Panc1 (cell line): ENCODE data around the gene PKLR. TPM values are rescaled to one million over a fixed set of nuclear protein-coding genes. Genes with fewer than 3 reads are reported as not detected.

Experiments
- ATAC-seq: fragments of 200-7000 bp; cut with Tn5 transposase; 2 replicates; pipeline ENCODE4 v1.9.1; 2020; ENCODE audit warnings: mild to moderate bottlenecking, moderate library complexity
- BruUV-seq: library from RNA; stranded (reverse); fragments of 400-500 nt; replicated peaks from 2 replicates; lab custom pipeline; 2021; lab: Mats Ljungman, UMichigan
- CTCF ChIA-PET: fragments of 300-600 bp; sonication (Branson Sonifier 250); formaldehyde crosslinking; loops from one replicate; lab custom pipeline; 2022; ENCODE audit warnings: antibody characterized with exemption; lab: Charles Lee
- POLR2A ChIA-PET: fragments of 300-600 bp; sonication (Branson Sonifier 250); formaldehyde crosslinking; loops from one replicate; lab custom pipeline; 2022; ENCODE audit warnings: antibody characterized with exemption; lab: Charles Lee
- DNase-seq: peaks from one replicate; pipeline ENCODE4 v3.0.0-alpha.2; 2010; ENCODE audit warnings: low read depth, low spot score
- H3K27ac ChIP-seq: 2 replicates; pipeline ENCODE4 v1.5.1; 2011; ENCODE audit warnings: mild to moderate bottlenecking, low read length, inconsistent platforms
- H3K27me3 ChIP-seq: fragments of 200-500 bp; sonication (Bioruptor generic); 2 replicates; pipeline ENCODE4 v1.6.0; 2014; ENCODE audit warnings: low read length, inconsistent platforms; ENCODE audit not compliant: control insufficient read depth, insufficient read depth
- H3K36me3 ChIP-seq: fragments of 200-500 bp; sonication (Bioruptor generic); 2 replicates; pipeline ENCODE4 v1.5.1; 2014; ENCODE audit warnings: inconsistent platforms, mild to moderate bottlenecking, low read length, moderate library complexity; ENCODE audit not compliant: control insufficient read depth, insufficient read depth
- H3K4me1 ChIP-seq: 2 replicates; pipeline ENCODE4 v1.5.1; 2011; ENCODE audit warnings: inconsistent platforms, mild to moderate bottlenecking, low read length, moderate library complexity; ENCODE audit not compliant: control insufficient read depth, insufficient read depth
- H3K4me3 ChIP-seq, 2 experiments: 2 replicates each; pipeline ENCODE4 v1.5.1; 2011 to 2012; ENCODE audit warnings: low read depth in 2 of 2, low read length in 2 of 2, mild to moderate bottlenecking in 2 of 2, inconsistent platforms in 1 of 2, moderate library complexity in 1 of 2
- H3K9me3 ChIP-seq: fragments of 200-500 bp; sonication (Bioruptor generic); 2 replicates; pipeline ENCODE4 v1.5.1; 2014; ENCODE audit warnings: low read depth, mild to moderate bottlenecking, inconsistent platforms, low read length, moderate library complexity; ENCODE audit not compliant: control insufficient read depth, insufficient read depth
- POLR2AphosphoS5 ChIP-seq: IDR thresholded peaks from 2 replicates; pipeline ENCODE4 v1.6.1; 2012; ENCODE audit warnings: mild to moderate bottlenecking, low read depth, low read length, moderate library complexity
- SIN3A ChIP-seq: IDR thresholded peaks from 2 replicates; pipeline ENCODE4 v1.6.1; 2012; ENCODE audit warnings: low read depth, mild to moderate bottlenecking, low read length, moderate library complexity, borderline replicate concordance; ENCODE audit not compliant: insufficient read depth
- TCF7L2 ChIP-seq: IDR thresholded peaks from 2 replicates; pipeline ENCODE4 v1.6.1; 2011; ENCODE audit warnings: mild to moderate bottlenecking, low read depth, low read length, inconsistent platforms
- in situ Hi-C: cut with HindIII; loops from 2 replicates; pipeline ENCODE4 v1.10.0; 2016; ENCODE audit warnings: low sequenced_read_pairs, low pct_unique_long_range_greater_than_20kb
- intact Hi-C: fragments of 100-400 bp; cut with micrococcal nuclease; formaldehyde crosslinking; loops from one replicate; pipeline ENCODE4 v1.10.0; 2022; ENCODE audit not compliant: unreplicated experiment
- total RNA-seq: library from RNA; stranded (reverse); gene quantifications from one replicate; pipeline ENCODE4 v1.2.1, GENCODE V29; 2021; ENCODE audit not compliant: unreplicated experiment
- TF ChIP-seq, protein P1 (sequence below): fragments of 450-650 bp; IDR thresholded peaks from 2 replicates; pipeline ENCODE4 v1.5.1; 2017; ENCODE audit warnings: mild to moderate bottlenecking
- TF ChIP-seq, protein P2 (sequence below), 2 experiments: IDR thresholded peaks; 2 replicates each; pipeline ENCODE4 v1.6.1; 2011 to 2012; ENCODE audit warnings: low read depth in 2 of 2, control low read depth in 1 of 2, low read length in 1 of 2, mild to moderate bottlenecking in 1 of 2, moderate library complexity in 1 of 2; ENCODE audit not compliant: insufficient read depth in 1 of 2

Gene PKLR
- total RNA-seq, 1 experiment from 2014 or later = 0.13 TPM

DNA sequence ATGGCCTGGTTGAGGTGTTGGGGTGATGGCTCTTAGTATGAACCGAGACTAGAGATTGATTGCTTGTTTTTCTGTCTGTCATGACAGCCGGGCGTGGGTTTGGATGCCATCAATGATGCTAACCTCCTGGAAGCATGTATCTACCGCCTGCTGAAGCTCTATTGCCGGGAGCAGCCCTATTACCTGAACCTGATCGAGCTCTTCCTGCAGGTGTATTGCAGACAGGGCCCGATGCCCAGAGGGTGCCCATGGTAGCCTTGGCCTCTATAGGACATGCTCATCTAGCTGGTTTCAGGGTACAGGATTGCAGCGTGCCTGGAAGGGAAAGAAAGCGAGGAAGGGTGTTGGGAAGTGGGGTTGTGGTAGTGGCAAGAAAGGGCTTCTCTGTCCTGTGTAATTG, 16.8 kb upstream of the PKLR start:
- in situ Hi-C loops = no loop called here
- Histone ChIP-seq H3K4me1 (peaks cover 27% of the 10 kb centered on the region), H3K27ac (no peak overlapping the region), H3K27me3 (no peaks in the 10 kb centered on the region), H3K36me3 (no peaks in the 10 kb centered on the region), H3K9me3 (no peaks in the 10 kb centered on the region), H3K4me3 (no peak overlapping the region)
- TF ChIP-seq SIN3A (no peak), POLR2AphosphoS5 (no peak), TCF7L2 (no peak)
- TF ChIP-seq, protein P1, sequence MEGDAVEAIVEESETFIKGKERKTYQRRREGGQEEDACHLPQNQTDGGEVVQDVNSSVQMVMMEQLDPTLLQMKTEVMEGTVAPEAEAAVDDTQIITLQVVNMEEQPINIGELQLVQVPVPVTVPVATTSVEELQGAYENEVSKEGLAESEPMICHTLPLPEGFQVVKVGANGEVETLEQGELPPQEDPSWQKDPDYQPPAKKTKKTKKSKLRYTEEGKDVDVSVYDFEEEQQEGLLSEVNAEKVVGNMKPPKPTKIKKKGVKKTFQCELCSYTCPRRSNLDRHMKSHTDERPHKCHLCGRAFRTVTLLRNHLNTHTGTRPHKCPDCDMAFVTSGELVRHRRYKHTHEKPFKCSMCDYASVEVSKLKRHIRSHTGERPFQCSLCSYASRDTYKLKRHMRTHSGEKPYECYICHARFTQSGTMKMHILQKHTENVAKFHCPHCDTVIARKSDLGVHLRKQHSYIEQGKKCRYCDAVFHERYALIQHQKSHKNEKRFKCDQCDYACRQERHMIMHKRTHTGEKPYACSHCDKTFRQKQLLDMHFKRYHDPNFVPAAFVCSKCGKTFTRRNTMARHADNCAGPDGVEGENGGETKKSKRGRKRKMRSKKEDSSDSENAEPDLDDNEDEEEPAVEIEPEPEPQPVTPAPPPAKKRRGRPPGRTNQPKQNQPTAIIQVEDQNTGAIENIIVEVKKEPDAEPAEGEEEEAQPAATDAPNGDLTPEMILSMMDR = no peak
- TF ChIP-seq, protein P2, sequence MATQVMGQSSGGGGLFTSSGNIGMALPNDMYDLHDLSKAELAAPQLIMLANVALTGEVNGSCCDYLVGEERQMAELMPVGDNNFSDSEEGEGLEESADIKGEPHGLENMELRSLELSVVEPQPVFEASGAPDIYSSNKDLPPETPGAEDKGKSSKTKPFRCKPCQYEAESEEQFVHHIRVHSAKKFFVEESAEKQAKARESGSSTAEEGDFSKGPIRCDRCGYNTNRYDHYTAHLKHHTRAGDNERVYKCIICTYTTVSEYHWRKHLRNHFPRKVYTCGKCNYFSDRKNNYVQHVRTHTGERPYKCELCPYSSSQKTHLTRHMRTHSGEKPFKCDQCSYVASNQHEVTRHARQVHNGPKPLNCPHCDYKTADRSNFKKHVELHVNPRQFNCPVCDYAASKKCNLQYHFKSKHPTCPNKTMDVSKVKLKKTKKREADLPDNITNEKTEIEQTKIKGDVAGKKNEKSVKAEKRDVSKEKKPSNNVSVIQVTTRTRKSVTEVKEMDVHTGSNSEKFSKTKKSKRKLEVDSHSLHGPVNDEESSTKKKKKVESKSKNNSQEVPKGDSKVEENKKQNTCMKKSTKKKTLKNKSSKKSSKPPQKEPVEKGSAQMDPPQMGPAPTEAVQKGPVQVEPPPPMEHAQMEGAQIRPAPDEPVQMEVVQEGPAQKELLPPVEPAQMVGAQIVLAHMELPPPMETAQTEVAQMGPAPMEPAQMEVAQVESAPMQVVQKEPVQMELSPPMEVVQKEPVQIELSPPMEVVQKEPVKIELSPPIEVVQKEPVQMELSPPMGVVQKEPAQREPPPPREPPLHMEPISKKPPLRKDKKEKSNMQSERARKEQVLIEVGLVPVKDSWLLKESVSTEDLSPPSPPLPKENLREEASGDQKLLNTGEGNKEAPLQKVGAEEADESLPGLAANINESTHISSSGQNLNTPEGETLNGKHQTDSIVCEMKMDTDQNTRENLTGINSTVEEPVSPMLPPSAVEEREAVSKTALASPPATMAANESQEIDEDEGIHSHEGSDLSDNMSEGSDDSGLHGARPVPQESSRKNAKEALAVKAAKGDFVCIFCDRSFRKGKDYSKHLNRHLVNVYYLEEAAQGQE (IDR thresholded peaks at IDR 0.05; ENCODE audit: insufficient read depth in 1 of 2, low read depth in 2 of 2, low read length in 1 of 2) = no peak
- no peak for DNase-seq
- ChIA-PET CTCF (interaction anchor here (0.7 kb wide), 1 partner anchor 330 kb away, joined by 7 read pairs; no protein-coding TSS in a partner anchor), POLR2A (no interaction called here)
- ATAC-seq = no peak
- intact Hi-C loops = no loop called here
- BruUV-seq = no TSS peak

DNA sequence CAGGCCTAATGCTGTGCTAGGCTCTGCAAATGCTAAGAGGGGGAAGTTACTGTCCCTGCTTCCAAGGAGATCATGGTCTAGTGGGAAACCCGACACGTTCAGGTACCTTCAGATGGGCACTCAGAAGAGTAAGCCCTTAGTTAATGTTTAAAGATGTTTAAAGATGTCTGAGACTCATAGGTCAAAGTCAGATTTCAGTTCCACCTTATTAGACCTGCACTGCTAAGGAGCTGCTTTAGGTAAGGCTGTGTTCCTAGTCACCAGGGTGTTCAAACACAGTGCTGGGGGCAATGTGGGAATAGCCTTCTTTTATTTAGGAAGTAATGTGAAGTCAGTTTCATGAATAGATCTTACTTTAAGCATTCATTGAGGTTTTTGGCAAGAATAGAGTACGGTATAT, 15.7 kb upstream of the PKLR start:
- no peaks in the 10 kb centered on the region for H3K36me3 ChIP-seq
- intact Hi-C loops (no loop called here), in situ Hi-C loops (no loop called here)
- TF ChIP-seq TCF7L2 = no peak
- TF ChIP-seq, protein P2 (IDR thresholded peaks at IDR 0.05; ENCODE audit: insufficient read depth in 1 of 2, low read depth in 2 of 2, low read length in 1 of 2) = no peak
- TF ChIP-seq, protein P1 = no peak
- no peak for TF ChIP-seq POLR2AphosphoS5
- no peak for TF ChIP-seq SIN3A
- BruUV-seq = TSS peak; percentile 31
- POLR2A ChIA-PET = interaction anchor here (0.9 kb wide), 1 partner anchor 66 kb away, joined by 3 read pairs; no protein-coding TSS in a partner anchor
- peaks cover 20% of the 10 kb centered on the region for H3K4me1 ChIP-seq
- no peaks in the 10 kb centered on the region for H3K27me3 ChIP-seq
- no peak for DNase-seq
- H3K27ac ChIP-seq = no peak overlapping the region
- no peak for ATAC-seq
- no peaks in the 10 kb centered on the region for H3K9me3 ChIP-seq
- CTCF ChIA-PET = interaction anchor here (0.6 kb wide), 1 partner anchor 9 kb away, joined by 5 read pairs; the partner anchor contains the start of gene FDPS
- H3K4me3 ChIP-seq = no peak overlapping the region
